Subcutaneous adipose tissue (tissue), 4 donors: ENCODE results near the gene TMEM255B. TPM values are rescaled to one million over a fixed set of nuclear protein-coding genes. Genes with fewer than 3 reads are reported as not detected.

Experiments
- total RNA-seq, 4 donors: library from RNA; depleted of rRNA; stranded (reverse); fragments of >200 nt; gene quantifications; one replicate each; pipeline ENCODE4 v1.1.0, GENCODE V29; 2016
- TF ChIP-seq, protein P1 (sequence below): fragments of 450-650 bp; IDR thresholded peaks from one replicate; pipeline ENCODE4 v1.5.1; 2016; ENCODE audit warnings: low read depth, mild to moderate bottlenecking, control low read depth, antibody characterized with exemption, moderate library complexity

Gene TMEM255B
- total RNA-seq, 4 donors from 2014 or later: 1.5 to 19.2 (median 5.2) TPM

- TF ChIP-seq, protein P1, sequence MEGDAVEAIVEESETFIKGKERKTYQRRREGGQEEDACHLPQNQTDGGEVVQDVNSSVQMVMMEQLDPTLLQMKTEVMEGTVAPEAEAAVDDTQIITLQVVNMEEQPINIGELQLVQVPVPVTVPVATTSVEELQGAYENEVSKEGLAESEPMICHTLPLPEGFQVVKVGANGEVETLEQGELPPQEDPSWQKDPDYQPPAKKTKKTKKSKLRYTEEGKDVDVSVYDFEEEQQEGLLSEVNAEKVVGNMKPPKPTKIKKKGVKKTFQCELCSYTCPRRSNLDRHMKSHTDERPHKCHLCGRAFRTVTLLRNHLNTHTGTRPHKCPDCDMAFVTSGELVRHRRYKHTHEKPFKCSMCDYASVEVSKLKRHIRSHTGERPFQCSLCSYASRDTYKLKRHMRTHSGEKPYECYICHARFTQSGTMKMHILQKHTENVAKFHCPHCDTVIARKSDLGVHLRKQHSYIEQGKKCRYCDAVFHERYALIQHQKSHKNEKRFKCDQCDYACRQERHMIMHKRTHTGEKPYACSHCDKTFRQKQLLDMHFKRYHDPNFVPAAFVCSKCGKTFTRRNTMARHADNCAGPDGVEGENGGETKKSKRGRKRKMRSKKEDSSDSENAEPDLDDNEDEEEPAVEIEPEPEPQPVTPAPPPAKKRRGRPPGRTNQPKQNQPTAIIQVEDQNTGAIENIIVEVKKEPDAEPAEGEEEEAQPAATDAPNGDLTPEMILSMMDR: no peak
These were observed 101.1 kb downstream of the TMEM255B start for GRCh38 chr13:113860051-113860664.

- TF ChIP-seq, protein P1: no peak
These were observed 101.8 kb downstream of the TMEM255B start for GRCh38 chr13:113860665-113861432.

GRCh38 chr13:113861433-113862030 is 102.5 kb downstream of the TMEM255B start:
- TF ChIP-seq, protein P1: no peak

DNA sequence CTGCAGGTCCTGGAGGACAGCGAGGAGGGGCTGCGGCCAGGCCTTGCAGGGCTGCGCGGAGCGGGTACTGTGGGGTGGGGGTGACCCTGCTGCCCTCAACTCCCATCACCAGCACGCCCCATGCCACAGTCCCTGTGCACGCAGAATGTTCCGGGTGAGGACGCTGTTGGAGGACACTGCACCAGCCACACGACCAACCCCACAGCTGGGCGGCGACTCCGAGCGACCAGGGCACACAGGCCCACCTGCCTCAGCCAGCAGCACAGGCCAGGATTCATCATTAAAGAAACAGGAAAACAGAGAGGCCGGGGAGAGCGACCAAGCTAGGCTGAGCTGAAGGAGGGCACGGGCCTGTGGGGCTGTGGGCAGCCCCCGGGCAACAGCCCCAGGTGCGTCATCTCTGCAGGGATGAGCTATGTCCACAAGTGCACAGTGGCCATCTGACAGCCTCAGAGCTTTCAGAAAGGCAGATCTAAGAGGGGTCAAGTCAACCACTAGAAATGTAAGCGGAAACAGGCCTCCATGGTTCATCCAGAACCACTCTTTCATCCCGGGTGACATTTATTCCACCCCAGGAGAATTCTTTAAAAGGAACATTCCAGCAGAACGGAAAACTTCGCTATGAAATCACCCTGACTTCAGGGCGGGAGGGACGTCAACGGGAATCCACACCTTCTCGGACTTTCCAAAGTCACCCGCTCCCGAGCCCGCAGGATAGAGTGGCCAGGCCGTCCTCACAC is 103.3 kb downstream of the TMEM255B start:
- TF ChIP-seq, protein P1: no peak

DNA sequence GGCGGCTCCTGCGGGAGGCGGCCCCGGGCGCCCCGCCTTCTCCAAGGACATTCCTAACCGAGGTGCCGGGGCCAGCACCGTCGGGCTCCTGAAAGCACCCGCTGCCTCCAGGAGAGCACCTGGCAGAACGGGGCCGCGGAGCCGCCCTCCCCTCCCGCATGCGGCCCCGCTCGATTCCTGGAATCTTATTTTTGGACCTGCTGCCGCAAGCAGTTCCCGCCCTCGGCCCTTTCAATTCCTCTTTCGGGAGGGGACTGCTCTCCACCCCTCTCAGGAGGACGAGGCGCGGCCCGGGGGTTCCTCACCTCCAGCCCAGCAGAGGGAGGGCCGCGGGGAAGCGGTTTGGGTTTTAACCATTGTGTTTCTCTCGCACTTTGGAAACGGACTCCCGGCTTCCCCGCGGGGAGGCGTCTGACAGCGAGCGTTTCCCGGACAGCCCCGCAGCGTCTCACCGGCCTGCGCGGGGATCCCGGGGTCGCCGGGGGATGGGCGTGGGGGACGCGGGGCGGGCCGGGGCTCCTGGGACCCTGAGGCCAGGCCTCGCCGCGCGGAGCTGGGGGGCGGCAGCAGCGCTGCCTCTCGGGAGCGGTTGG is 104.0 kb downstream of the TMEM255B start:
- TF ChIP-seq, protein P1: no peak

DNA sequence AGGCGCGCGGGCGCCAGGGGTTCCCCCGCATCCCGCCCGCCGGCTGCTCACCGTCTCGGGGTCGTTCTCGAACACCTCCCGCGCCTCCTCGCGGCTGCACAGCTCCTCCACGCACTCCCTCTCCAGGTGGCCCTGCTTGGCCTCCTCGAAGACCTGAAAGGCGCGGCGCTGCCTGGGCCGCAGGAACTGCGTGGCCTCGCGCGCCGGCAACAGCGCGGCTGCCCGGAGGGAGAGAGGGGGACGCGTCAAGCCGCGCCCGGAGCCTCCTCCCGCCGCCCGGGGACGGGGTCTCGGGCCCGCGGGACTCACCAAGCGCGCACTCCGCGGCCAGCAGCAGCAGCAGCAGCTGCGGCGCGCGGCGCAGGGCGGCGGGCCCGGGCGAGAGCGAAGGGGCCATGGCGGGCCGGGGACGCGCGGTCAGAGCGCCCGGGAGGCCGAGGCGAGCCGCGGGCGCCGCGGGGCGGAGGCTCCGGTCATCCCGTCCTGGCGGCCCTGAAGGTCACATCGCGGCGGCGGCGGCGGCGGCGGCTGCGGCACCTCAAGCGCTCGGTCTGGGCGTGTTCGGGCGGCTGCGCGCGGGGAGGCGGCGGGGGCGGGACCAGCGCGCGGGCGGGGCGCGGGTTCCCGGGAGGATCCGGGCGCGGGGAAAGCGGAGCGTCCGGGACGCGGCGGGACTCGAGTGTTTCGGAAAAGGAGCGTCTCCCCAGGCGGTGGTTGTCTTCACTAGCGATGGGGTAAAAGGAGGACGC is 104.7 kb downstream of the TMEM255B start, which contains the start of gene GAS6:
Gene GAS6 (minus strand): TSS at position 553 of the 749 bp plus-strand sequence. CDS start 156 bp downstream, at position 397.
- TF ChIP-seq, protein P1: no peak
